Liver (tissue), 9 donors: ENCODE measurements around the gene RIPOR1. TPM values are rescaled to one million over a fixed set of nuclear protein-coding genes. Genes with fewer than 3 reads are reported as not detected.

Source experiments
- DNase-seq: peaks from one replicate; pipeline ENCODE4 v3.0.0-alpha.2; 2017; ENCODE audit warnings: low spot score
- H3K27ac ChIP-seq, 2 donors: one replicate each; pipeline ENCODE4 v1.7.0; 2013; ENCODE audit warnings: inconsistent platforms in 2 of 2, low read length in 2 of 2, control low read depth in 1 of 2, low read depth in 1 of 2, mild to moderate bottlenecking in 1 of 2
- H3K27me3 ChIP-seq, 4 donors: one replicate each; pipeline versions ENCODE4 v1.6.1 to v1.7.0; 2013; ENCODE audit warnings: low read length in 3 of 4, inconsistent platforms in 1 of 4, mild to moderate bottlenecking in 1 of 4, moderate library complexity in 1 of 4; ENCODE audit not compliant: control insufficient read depth in 4 of 4, insufficient read depth in 4 of 4
- H3K36me3 ChIP-seq, 4 donors: one replicate each; pipeline versions ENCODE4 v1.6.1 to v1.7.0; 2013; ENCODE audit warnings: low read length in 3 of 4, mild to moderate bottlenecking in 3 of 4, low read depth in 1 of 4, moderate library complexity in 1 of 4; ENCODE audit not compliant: control insufficient read depth in 4 of 4, insufficient read depth in 3 of 4
- H3K4me1 ChIP-seq, 4 donors: one replicate each; pipeline versions ENCODE4 v1.6.1 to v1.7.0; 2013; ENCODE audit warnings: low read length in 3 of 4, mild to moderate bottlenecking in 3 of 4, moderate library complexity in 1 of 4; ENCODE audit not compliant: control insufficient read depth in 4 of 4, insufficient read depth in 4 of 4
- H3K4me3 ChIP-seq, 3 donors: one replicate each; pipeline versions ENCODE4 v1.6.1 to v1.7.0; 2013; ENCODE audit warnings: low read length in 3 of 3, control low read depth in 1 of 3, low read depth in 1 of 3, mild to moderate bottlenecking in 1 of 3
- H3K9ac ChIP-seq, 2 donors: one replicate each; pipeline ENCODE4 v1.7.0; 2013; ENCODE audit warnings: low read length in 2 of 2, mild to moderate bottlenecking in 2 of 2, moderate library complexity in 2 of 2, control low read depth in 1 of 2, low read depth in 1 of 2
- H3K9me3 ChIP-seq, 4 donors: one replicate each; pipeline versions ENCODE4 v1.6.1 to v1.7.0; 2013; ENCODE audit warnings: low read length in 3 of 4; ENCODE audit not compliant: control insufficient read depth in 4 of 4
- EGR1 ChIP-seq, 2 donors: IDR thresholded peaks; 2 replicates each; pipeline ENCODE4 v1.6.1; 2016 to 2018; ENCODE audit warnings: antibody characterized with exemption in 2 of 2, low read depth in 2 of 2
- FOXA1 ChIP-seq: IDR thresholded peaks from 2 replicates; pipeline ENCODE4 v1.6.1; 2016; ENCODE audit warnings: antibody characterized with exemption
- FOXA2 ChIP-seq: IDR thresholded peaks from 2 replicates; pipeline ENCODE4 v1.6.1; 2016; ENCODE audit warnings: antibody characterized with exemption
- GABPA ChIP-seq, 2 donors: IDR thresholded peaks in 1 of 2; conservative IDR thresholded peaks in 1 of 2; 2 replicates each; pipeline ENCODE4 v1.6.1; 2016; ENCODE audit warnings: antibody characterized with exemption in 2 of 2, mild to moderate bottlenecking in 1 of 2, moderate library complexity in 1 of 2
- HNF4A ChIP-seq, 2 donors: conservative IDR thresholded peaks; 2 replicates each; pipeline ENCODE4 v1.6.1; 2016; ENCODE audit warnings: antibody characterized with exemption in 2 of 2, mild to moderate bottlenecking in 2 of 2
- HNF4G ChIP-seq: IDR thresholded peaks from 2 replicates; pipeline ENCODE4 v1.6.1; 2016; ENCODE audit warnings: antibody characterized with exemption
- JUND ChIP-seq, 2 donors: IDR thresholded peaks; 2 replicates each; pipeline ENCODE4 v1.6.1; 2016; ENCODE audit warnings: antibody characterized with exemption in 2 of 2
- NR2F2 ChIP-seq: IDR thresholded peaks from 2 replicates; pipeline ENCODE4 v1.6.1; 2016; ENCODE audit warnings: antibody characterized with exemption
- RAD21 ChIP-seq, 2 donors: IDR thresholded peaks; 2 replicates each; pipeline ENCODE4 v1.6.1; 2016; ENCODE audit warnings: antibody characterized with exemption in 2 of 2, mild to moderate bottlenecking in 2 of 2
- RXRA ChIP-seq, 2 donors: IDR thresholded peaks; 2 replicates each; pipeline ENCODE4 v1.6.1; 2017 to 2018; ENCODE audit warnings: antibody characterized with exemption in 2 of 2, mild to moderate bottlenecking in 1 of 2
- SP1 ChIP-seq: IDR thresholded peaks from 2 replicates; pipeline ENCODE4 v1.6.1; 2018; ENCODE audit warnings: antibody characterized with exemption, mild to moderate bottlenecking
- TAF1 ChIP-seq: conservative IDR thresholded peaks from 2 replicates; pipeline ENCODE4 v1.6.1; 2016; ENCODE audit warnings: antibody characterized with exemption, mild to moderate bottlenecking
- YY1 ChIP-seq: IDR thresholded peaks from 2 replicates; pipeline ENCODE4 v1.6.1; 2016; ENCODE audit warnings: antibody characterized with exemption, mild to moderate bottlenecking
- WGBS: extraction: QIAGEN DNeasy Blood & Tissue Kit; methylation state at CpG from one replicate; pipeline ENCODE4 v1.1.7; 2013; 5-methylcytosine and 5-hydroxymethylcytosine counted together
- polyA plus RNA-seq, 2 donors: library from polyadenylated mRNA; stranded (reverse) in 1 of 2; unstranded in 1 of 2; fragments of 200-250 nt in 1 of 2; fragments of >200 nt in 1 of 2; fragmentation: Nextera tagmentation in 1 of 2; extraction: Ambion mirVana in 1 of 2; gene quantifications; one replicate each; pipeline versions ENCODE4 v1.2.1 to v1.2.3, GENCODE V29; 2013 to 2015
- total RNA-seq, 2 donors: library from RNA; depleted of rRNA; stranded (reverse); fragments of >200 nt; gene quantifications; one replicate each; pipeline ENCODE4 v1.2.3, GENCODE V29; 2014
- TF ChIP-seq, protein P1 (sequence below): IDR thresholded peaks from 2 replicates; pipeline ENCODE4 v1.6.1; 2016; ENCODE audit warnings: antibody characterized with exemption
- TF ChIP-seq, protein P2 (sequence below): fragments of 150-350 bp; IDR thresholded peaks from 2 replicates; pipeline ENCODE4 v1.5.1; 2017; ENCODE audit warnings: improper control_type of control experiment, low read depth, low read length; ENCODE audit not compliant: missing input control
- TF ChIP-seq, protein P3 (sequence below): IDR thresholded peaks from 2 replicates; pipeline ENCODE4 v1.6.1; 2016; ENCODE audit warnings: antibody characterized with exemption, mild to moderate bottlenecking
- donor health status: healthy.
- donor health status: healthy.
- donor health status: healthy.
- donor health status: healthy.
- donor health status: healthy.

The RIPOR1 gene
- total and polyA plus RNA-seq, 4 donors, result 7.6 to 25.2 (median 15.3) TPM

DNA sequence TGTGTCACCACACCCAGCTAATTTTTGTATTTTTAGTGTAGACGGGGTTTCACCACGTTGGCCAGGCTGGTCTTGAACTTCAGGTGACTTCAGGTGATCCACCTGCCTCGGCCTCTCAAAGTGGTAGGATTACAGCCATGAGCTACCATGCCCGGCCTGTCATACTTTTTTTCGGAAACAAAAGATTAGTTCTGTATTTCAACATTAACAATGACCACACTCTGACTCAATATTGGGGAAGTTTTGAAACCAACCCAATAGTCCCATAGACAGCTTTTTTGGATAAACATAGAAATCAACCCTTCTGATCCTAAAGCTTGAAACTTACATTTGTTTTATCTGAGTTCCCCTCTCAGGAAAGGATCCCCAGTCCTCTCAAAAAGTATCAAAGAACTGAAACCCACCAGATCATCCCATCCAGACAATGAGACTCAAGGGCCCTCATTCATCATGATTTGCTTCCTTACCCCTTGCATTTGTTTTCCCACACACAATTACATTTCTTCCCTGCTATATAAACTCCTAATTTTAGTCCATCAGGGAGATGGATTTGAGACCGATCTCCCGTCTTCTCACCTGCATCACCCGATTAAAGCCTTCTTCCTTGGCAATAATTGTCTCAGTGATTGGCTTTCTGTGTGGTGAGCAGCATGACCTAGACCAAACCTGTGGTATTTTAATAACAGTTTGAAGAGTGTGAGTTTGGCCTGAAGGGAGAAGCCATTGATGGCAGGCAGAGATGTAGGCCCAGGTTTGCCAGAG, 38.1 kb upstream of the RIPOR1 start:
- H3K9ac ChIP-seq, result no peak overlapping the region
- H3K36me3 ChIP-seq, result no peaks in the 10 kb centered on the region
- DNase-seq, result no peak
- WGBS, result 89% methylated on average over 8 of the region's 8 CpGs
- H3K27me3 ChIP-seq, result no peaks in the 10 kb centered on the region
- peak overlapping the region; percentile 41 to 78 for H3K27ac ChIP-seq
- no peak overlapping the region for H3K4me3 ChIP-seq
- no peak for TF ChIP-seq RXRA (IDR thresholded peaks at IDR 0.05)
- TF ChIP-seq, protein P1, sequence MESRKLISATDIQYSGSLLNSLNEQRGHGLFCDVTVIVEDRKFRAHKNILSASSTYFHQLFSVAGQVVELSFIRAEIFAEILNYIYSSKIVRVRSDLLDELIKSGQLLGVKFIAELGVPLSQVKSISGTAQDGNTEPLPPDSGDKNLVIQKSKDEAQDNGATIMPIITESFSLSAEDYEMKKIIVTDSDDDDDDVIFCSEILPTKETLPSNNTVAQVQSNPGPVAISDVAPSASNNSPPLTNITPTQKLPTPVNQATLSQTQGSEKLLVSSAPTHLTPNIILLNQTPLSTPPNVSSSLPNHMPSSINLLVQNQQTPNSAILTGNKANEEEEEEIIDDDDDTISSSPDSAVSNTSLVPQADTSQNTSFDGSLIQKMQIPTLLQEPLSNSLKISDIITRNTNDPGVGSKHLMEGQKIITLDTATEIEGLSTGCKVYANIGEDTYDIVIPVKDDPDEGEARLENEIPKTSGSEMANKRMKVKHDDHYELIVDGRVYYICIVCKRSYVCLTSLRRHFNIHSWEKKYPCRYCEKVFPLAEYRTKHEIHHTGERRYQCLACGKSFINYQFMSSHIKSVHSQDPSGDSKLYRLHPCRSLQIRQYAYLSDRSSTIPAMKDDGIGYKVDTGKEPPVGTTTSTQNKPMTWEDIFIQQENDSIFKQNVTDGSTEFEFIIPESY, result no peak
- TF ChIP-seq HNF4G, result no peak
- TF ChIP-seq FOXA2, result no peak
- TF ChIP-seq NR2F2, result no peak
- TF ChIP-seq YY1, result no peak
- no peak for TF ChIP-seq HNF4A (conservative IDR thresholded peaks at IDR 0.05)
- TF ChIP-seq FOXA1, result no peak
- peaks cover 3 to 10% (median 8%) of the 10 kb centered on the region in 4 donors for H3K4me1 ChIP-seq
- H3K9me3 ChIP-seq, result no peaks in the 10 kb centered on the region

DNA sequence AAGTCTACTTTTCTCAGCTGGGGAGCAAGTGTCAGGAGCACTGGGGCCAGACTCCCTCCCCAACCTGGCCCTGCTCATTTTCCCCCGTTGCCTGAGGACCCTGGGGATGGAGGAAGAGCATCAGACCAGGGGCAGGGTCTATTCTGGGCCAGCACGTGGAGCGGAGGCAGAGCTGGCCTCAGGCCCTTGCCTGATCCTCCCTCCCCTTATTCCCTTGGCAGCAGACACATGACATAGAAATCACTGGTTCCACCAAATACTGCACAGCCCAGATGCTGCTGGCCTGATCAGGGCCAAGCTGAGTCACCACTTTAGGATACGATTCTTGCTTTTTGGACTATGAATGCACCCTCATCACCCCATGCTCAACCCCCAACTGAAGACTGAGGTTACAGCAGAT, 29.5 kb upstream of the RIPOR1 start:
- no peak overlapping the region for H3K4me3 ChIP-seq
- 82% methylated on average over 4 of the region's 4 CpGs for WGBS
- H3K4me1 ChIP-seq, result peaks cover 0 to 2% (median 0%) of the 10 kb centered on the region in 4 donors
- H3K27ac ChIP-seq, result no peak overlapping the region
- H3K27me3 ChIP-seq, result no peaks in the 10 kb centered on the region
- H3K9me3 ChIP-seq, result no peaks in the 10 kb centered on the region
- H3K36me3 ChIP-seq, result no peaks in the 10 kb centered on the region
- TF ChIP-seq HNF4G (no peak), HNF4A (conservative IDR thresholded peaks at IDR 0.05) (no peak), JUND (IDR thresholded peaks at IDR 0.05) (no peak), SP1 (no peak), RAD21 (IDR thresholded peaks at IDR 0.05) (no peak), EGR1 (IDR thresholded peaks at IDR 0.05; ENCODE audit: low read depth in 2 of 2) (no peak), TAF1 (no peak), GABPA (IDR thresholded peaks at IDR 0.05 in 1 of 2, conservative IDR thresholded peaks at IDR 0.05 in 1 of 2) (no peak)
- TF ChIP-seq, protein P2, sequence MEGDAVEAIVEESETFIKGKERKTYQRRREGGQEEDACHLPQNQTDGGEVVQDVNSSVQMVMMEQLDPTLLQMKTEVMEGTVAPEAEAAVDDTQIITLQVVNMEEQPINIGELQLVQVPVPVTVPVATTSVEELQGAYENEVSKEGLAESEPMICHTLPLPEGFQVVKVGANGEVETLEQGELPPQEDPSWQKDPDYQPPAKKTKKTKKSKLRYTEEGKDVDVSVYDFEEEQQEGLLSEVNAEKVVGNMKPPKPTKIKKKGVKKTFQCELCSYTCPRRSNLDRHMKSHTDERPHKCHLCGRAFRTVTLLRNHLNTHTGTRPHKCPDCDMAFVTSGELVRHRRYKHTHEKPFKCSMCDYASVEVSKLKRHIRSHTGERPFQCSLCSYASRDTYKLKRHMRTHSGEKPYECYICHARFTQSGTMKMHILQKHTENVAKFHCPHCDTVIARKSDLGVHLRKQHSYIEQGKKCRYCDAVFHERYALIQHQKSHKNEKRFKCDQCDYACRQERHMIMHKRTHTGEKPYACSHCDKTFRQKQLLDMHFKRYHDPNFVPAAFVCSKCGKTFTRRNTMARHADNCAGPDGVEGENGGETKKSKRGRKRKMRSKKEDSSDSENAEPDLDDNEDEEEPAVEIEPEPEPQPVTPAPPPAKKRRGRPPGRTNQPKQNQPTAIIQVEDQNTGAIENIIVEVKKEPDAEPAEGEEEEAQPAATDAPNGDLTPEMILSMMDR, result no peak
- TF ChIP-seq, protein P3, sequence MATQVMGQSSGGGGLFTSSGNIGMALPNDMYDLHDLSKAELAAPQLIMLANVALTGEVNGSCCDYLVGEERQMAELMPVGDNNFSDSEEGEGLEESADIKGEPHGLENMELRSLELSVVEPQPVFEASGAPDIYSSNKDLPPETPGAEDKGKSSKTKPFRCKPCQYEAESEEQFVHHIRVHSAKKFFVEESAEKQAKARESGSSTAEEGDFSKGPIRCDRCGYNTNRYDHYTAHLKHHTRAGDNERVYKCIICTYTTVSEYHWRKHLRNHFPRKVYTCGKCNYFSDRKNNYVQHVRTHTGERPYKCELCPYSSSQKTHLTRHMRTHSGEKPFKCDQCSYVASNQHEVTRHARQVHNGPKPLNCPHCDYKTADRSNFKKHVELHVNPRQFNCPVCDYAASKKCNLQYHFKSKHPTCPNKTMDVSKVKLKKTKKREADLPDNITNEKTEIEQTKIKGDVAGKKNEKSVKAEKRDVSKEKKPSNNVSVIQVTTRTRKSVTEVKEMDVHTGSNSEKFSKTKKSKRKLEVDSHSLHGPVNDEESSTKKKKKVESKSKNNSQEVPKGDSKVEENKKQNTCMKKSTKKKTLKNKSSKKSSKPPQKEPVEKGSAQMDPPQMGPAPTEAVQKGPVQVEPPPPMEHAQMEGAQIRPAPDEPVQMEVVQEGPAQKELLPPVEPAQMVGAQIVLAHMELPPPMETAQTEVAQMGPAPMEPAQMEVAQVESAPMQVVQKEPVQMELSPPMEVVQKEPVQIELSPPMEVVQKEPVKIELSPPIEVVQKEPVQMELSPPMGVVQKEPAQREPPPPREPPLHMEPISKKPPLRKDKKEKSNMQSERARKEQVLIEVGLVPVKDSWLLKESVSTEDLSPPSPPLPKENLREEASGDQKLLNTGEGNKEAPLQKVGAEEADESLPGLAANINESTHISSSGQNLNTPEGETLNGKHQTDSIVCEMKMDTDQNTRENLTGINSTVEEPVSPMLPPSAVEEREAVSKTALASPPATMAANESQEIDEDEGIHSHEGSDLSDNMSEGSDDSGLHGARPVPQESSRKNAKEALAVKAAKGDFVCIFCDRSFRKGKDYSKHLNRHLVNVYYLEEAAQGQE, result no peak
- H3K9ac ChIP-seq, result no peak overlapping the region
- no peak for DNase-seq
